Liver (tissue), 3 donors: ENCODE data around the gene DCC.

ENCODE experiments used
- ATF3 ChIP-seq: IDR thresholded peaks from 2 replicates; pipeline ENCODE4 v1.6.1; 2016; ENCODE audit warnings: antibody characterized with exemption
- FOXA1 ChIP-seq: IDR thresholded peaks from 2 replicates; pipeline ENCODE4 v1.6.1; 2016; ENCODE audit warnings: antibody characterized with exemption
- HNF4A ChIP-seq, 2 donors: conservative IDR thresholded peaks; 2 replicates each; pipeline ENCODE4 v1.6.1; 2016; ENCODE audit warnings: antibody characterized with exemption in 2 of 2, mild to moderate bottlenecking in 2 of 2
- JUND ChIP-seq, 2 donors: IDR thresholded peaks; 2 replicates each; pipeline ENCODE4 v1.6.1; 2016; ENCODE audit warnings: antibody characterized with exemption in 2 of 2
- MAX ChIP-seq: IDR thresholded peaks from 2 replicates; pipeline ENCODE4 v1.6.1; 2016; ENCODE audit warnings: antibody characterized with exemption
- NR2F2 ChIP-seq: IDR thresholded peaks from 2 replicates; pipeline ENCODE4 v1.6.1; 2016; ENCODE audit warnings: antibody characterized with exemption
- RAD21 ChIP-seq, 2 donors: IDR thresholded peaks; 2 replicates each; pipeline ENCODE4 v1.6.1; 2016; ENCODE audit warnings: antibody characterized with exemption in 2 of 2, mild to moderate bottlenecking in 2 of 2
- REST ChIP-seq: IDR thresholded peaks from 2 replicates; pipeline ENCODE4 v1.6.1; 2016; ENCODE audit warnings: antibody characterized with exemption, mild to moderate bottlenecking
- RXRA ChIP-seq, 2 donors: IDR thresholded peaks; 2 replicates each; pipeline ENCODE4 v1.6.1; 2017 to 2018; ENCODE audit warnings: antibody characterized with exemption in 2 of 2, mild to moderate bottlenecking in 1 of 2
- SP1 ChIP-seq: IDR thresholded peaks from 2 replicates; pipeline ENCODE4 v1.6.1; 2018; ENCODE audit warnings: antibody characterized with exemption, mild to moderate bottlenecking
- TAF1 ChIP-seq: conservative IDR thresholded peaks from 2 replicates; pipeline ENCODE4 v1.6.1; 2016; ENCODE audit warnings: antibody characterized with exemption, mild to moderate bottlenecking
- TF ChIP-seq, protein P1 (sequence below): fragments of 150-350 bp; IDR thresholded peaks from 2 replicates; pipeline ENCODE4 v1.5.1; 2017; ENCODE audit warnings: improper control_type of control experiment, low read depth, low read length; ENCODE audit not compliant: missing input control
- TF ChIP-seq, protein P2 (sequence below): IDR thresholded peaks from 2 replicates; pipeline ENCODE4 v1.6.1; 2016; ENCODE audit warnings: antibody characterized with exemption
- donor health status: healthy.
- donor health status: healthy.

DNA sequence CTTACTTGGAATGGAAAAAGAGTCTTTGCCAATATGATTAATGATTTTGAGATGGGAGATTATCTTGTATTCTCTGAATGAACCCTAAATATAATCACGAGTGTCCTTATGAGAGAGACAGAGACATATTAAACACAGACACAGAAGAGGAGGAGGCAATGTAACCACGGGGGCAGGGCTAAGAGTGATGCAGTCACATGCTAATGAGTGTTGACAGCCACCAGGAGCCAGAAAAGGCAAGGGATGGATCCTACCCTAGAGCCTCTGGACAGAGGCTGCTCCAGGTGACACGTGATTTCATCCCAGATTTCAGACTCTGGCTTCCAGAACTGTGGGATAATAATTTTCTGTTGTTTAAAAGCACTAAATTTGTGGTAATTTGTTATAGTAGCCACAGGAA is 1204.9 kb downstream of the DCC start:
- TF ChIP-seq TAF1 (no peak), RXRA (IDR thresholded peaks at IDR 0.05) (no peak), SP1 (no peak), JUND (IDR thresholded peaks at IDR 0.05) (no peak), RAD21 (IDR thresholded peaks at IDR 0.05) (no peak), FOXA1 (no peak), MAX (no peak), ATF3 (no peak), HNF4A (conservative IDR thresholded peaks at IDR 0.05) (no peak), NR2F2 (no peak), REST (no peak)
- TF ChIP-seq, protein P1, sequence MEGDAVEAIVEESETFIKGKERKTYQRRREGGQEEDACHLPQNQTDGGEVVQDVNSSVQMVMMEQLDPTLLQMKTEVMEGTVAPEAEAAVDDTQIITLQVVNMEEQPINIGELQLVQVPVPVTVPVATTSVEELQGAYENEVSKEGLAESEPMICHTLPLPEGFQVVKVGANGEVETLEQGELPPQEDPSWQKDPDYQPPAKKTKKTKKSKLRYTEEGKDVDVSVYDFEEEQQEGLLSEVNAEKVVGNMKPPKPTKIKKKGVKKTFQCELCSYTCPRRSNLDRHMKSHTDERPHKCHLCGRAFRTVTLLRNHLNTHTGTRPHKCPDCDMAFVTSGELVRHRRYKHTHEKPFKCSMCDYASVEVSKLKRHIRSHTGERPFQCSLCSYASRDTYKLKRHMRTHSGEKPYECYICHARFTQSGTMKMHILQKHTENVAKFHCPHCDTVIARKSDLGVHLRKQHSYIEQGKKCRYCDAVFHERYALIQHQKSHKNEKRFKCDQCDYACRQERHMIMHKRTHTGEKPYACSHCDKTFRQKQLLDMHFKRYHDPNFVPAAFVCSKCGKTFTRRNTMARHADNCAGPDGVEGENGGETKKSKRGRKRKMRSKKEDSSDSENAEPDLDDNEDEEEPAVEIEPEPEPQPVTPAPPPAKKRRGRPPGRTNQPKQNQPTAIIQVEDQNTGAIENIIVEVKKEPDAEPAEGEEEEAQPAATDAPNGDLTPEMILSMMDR, result no peak
- TF ChIP-seq, protein P2, sequence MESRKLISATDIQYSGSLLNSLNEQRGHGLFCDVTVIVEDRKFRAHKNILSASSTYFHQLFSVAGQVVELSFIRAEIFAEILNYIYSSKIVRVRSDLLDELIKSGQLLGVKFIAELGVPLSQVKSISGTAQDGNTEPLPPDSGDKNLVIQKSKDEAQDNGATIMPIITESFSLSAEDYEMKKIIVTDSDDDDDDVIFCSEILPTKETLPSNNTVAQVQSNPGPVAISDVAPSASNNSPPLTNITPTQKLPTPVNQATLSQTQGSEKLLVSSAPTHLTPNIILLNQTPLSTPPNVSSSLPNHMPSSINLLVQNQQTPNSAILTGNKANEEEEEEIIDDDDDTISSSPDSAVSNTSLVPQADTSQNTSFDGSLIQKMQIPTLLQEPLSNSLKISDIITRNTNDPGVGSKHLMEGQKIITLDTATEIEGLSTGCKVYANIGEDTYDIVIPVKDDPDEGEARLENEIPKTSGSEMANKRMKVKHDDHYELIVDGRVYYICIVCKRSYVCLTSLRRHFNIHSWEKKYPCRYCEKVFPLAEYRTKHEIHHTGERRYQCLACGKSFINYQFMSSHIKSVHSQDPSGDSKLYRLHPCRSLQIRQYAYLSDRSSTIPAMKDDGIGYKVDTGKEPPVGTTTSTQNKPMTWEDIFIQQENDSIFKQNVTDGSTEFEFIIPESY, result no peak
